Omental fat pad (tissue), 4 donors: ENCODE measurements around the gene NDUFS6. TPM values are rescaled to one million over a fixed set of nuclear protein-coding genes. Genes with fewer than 3 reads are reported as not detected.

Experiments used
- ATAC-seq: fragments of 150-250 bp; one replicate; pipeline ENCODE4 v1.9.1; 2016; ENCODE audit warnings: mild to moderate bottlenecking, moderate library complexity; ENCODE audit not compliant: low FRiP score
- DNase-seq: peaks from one replicate; pipeline ENCODE4 v3.0.0-alpha.2; 2019; ENCODE audit warnings: low spot score
- total RNA-seq, 4 donors: library from RNA; depleted of rRNA; stranded (reverse); fragments of >200 nt; gene quantifications; one replicate each; pipeline ENCODE4 v1.1.0, GENCODE V29; 2016
- TF ChIP-seq, protein P1 (sequence below), 3 donors: fragments of 450-650 bp; IDR thresholded peaks; one replicate each; pipeline ENCODE4 v1.5.1; 2016 to 2017; ENCODE audit warnings: antibody characterized with exemption in 3 of 3, mild to moderate bottlenecking in 3 of 3, moderate library complexity in 2 of 3

Gene NDUFS6
- total RNA-seq, 4 donors from 2014 or later: 34.3 to 81.2 (median 44.2) TPM

- TF ChIP-seq, protein P1, sequence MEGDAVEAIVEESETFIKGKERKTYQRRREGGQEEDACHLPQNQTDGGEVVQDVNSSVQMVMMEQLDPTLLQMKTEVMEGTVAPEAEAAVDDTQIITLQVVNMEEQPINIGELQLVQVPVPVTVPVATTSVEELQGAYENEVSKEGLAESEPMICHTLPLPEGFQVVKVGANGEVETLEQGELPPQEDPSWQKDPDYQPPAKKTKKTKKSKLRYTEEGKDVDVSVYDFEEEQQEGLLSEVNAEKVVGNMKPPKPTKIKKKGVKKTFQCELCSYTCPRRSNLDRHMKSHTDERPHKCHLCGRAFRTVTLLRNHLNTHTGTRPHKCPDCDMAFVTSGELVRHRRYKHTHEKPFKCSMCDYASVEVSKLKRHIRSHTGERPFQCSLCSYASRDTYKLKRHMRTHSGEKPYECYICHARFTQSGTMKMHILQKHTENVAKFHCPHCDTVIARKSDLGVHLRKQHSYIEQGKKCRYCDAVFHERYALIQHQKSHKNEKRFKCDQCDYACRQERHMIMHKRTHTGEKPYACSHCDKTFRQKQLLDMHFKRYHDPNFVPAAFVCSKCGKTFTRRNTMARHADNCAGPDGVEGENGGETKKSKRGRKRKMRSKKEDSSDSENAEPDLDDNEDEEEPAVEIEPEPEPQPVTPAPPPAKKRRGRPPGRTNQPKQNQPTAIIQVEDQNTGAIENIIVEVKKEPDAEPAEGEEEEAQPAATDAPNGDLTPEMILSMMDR (IDR thresholded peaks at IDR 0.05): no peak
- peak; percentile 9 for DNase-seq
- no peak for ATAC-seq
Observed at GRCh38 chr5:1779782-1780613, 21.2 kb upstream of the NDUFS6 start.

- ATAC-seq (no peak), DNase-seq (no peak)
- TF ChIP-seq, protein P1 (IDR thresholded peaks at IDR 0.05): no peak
Observed at GRCh38 chr5:1780614-1780930, 20.6 kb upstream of the NDUFS6 start.

DNA sequence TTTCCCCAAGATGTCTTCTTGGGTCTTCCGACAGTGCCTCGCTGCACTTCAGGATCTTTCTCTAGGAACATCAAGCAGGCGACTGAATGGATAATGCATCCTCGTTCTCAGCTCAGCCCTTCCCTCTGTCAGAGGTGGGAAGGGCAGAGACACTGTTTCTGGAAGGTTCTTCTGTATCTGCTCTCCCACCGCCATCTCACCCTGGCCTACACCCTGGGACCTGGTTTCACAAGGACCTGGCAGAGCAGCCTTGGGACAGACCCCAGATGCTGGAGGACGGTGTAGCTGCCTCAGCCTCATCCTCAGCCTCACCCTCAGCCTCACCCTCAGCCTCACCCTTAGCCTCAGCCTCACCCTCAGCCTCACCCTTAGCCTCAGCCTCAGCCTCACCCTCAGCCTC lies 20.1 kb upstream of the NDUFS6 start:
- no peak for DNase-seq
- TF ChIP-seq, protein P1 (IDR thresholded peaks at IDR 0.05): no peak
- no peak for ATAC-seq

GRCh38 chr5:1781726-1782384 lies 19.4 kb upstream of the NDUFS6 start:
- DNase-seq: peak; percentile 3
- ATAC-seq: no peak
- TF ChIP-seq, protein P1 (IDR thresholded peaks at IDR 0.05): no peak

DNA sequence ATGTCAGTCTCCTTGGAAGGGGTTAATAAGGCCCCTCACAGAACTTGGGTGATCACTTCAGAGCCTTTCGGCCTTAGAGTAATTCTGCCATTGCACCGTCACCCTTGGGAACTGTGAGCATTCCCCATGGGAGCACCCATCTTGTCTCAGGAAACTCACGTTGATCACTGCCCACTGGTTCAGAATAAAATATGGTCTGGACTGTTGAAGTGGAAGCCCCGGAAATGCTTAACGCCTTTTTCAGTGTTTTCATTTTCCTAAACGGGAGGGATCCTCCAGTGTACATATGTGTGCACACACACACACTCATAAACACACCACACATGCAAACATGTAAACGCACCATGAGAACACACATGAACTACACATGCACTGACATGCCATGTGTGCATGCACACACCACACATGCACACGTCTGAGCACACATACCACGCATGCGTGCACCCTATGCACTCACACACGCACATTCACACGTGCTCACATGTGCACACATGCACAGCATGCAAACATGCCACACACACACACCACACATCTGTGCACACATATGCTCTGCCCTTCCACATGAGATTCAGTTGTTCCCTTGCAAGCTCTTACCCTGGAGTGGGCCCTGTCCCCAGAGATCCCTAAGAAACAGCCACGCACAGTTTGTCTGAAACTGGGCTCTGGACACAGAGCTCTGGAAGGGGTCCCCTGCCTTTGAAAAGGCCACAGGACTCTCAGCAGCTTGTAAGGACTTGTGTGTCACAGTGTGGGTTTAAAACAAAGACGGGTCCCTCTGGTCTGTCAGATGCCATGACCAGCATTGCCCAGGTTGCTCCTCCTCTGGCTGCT lies 18.6 kb upstream of the NDUFS6 start:
- ATAC-seq: no peak
- DNase-seq: peak; percentile 5
- TF ChIP-seq, protein P1 (IDR thresholded peaks at IDR 0.05): no peak

DNA sequence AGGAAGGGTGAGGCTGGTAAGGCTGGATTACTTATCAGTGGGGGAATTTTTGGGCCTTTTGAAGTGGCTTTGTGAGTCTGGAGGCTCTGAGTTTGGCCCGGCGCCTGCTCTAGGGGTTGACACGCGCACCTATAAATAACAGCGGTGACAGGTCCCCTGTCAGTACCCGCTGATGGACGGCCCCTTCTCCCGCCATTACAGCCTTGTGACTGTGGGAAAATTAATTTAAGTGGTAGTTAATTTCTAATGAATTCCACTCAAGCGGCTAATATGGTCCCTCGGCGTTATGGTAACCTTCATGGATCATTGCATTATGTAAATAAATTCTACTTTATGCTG lies 18.0 kb upstream of the NDUFS6 start:
- TF ChIP-seq, protein P1 (IDR thresholded peaks at IDR 0.05): no peak
- DNase-seq: no peak
- no peak for ATAC-seq
